Measurements from ENCODE around the gene AURKB. TPM values are rescaled to one million over a fixed set of nuclear protein-coding genes. Genes with fewer than 3 reads are reported as not detected.

AURKB gene
- total and polyA plus RNA-seq, 10 of the 15 experiments (the other 5 are each of a cell fraction or from before 2014, with no cell fraction given), result 52.7 to 209 (median 128) TPM

DNA sequence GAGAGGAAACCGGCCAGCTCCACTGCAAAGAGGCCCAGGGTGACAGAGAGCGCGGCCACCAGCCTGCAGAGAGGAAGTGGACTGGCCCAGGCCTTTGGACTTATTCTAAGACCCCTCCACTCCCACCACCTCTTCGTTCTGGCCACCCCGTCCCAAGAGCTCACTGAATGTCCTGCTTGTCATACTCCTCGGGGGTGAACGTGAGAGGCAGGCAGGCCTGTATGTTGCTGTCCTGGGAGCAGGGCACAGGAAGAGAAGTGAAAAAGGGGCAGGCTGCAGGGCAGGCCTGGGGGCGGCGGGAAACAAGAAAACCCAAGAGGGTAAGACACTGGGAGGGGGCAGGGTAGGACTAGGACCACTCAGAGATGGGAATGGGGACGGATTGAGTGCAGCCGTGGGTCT is 34.6 kb downstream of the AURKB start:
- Histone ChIP-seq H3K27ac (ENCODE audit: control insufficient read depth, insufficient read depth) (peak overlapping the region; percentile 61), H4K20me1 (ENCODE audit: control insufficient read depth, insufficient read depth) (no peaks in the 10 kb centered on the region), H3K9ac (ENCODE audit: control insufficient read depth, insufficient read depth, low read length) (peak overlapping the region; percentile 67), H3K4me2 (ENCODE audit: control insufficient read depth, insufficient read depth) (peak overlapping the region; percentile 70), H3K9me3 (replicated peaks; ENCODE audit: control insufficient read depth, insufficient read depth, low read length) (no peaks in the 10 kb centered on the region), H3K36me3 (ENCODE audit: control insufficient read depth in 2 of 2, insufficient read depth in 2 of 2, low read length in 1 of 2) (no peaks in the 10 kb centered on the region), H3K4me3 (peak overlapping the region; percentile 93), H2AFZ (ENCODE audit: control insufficient read depth, low read depth, low read length) (peak overlapping the region; percentile 83), H3K79me2 (ENCODE audit: control insufficient read depth, insufficient read depth, low read length) (peaks cover 3% of the 10 kb centered on the region; the same call in 1 of the 2 replicates), H3K27me3 (replicated peaks in 1 of 2; ENCODE audit: control insufficient read depth in 2 of 2, insufficient read depth in 2 of 2, low read length in 1 of 2) (no peaks in the 10 kb centered on the region), H3K4me1 (ENCODE audit: control insufficient read depth, insufficient read depth, low read length) (peaks cover 14% of the 10 kb centered on the region)
- DNase-seq (ENCODE audit: low read depth, low spot score) (no peak), ATAC-seq (peak; percentile 5), FAIRE-seq (no peak)
- ChIA-PET POLR2A (interaction anchor here (0.6 to 2.8 kb wide), 6 partner anchors 11 to 1830 kb away, joined by 3 to 26 read pairs (median 4); no protein-coding TSS in a partner anchor), RAD21 (ENCODE audit: unreplicated experiment) (interaction anchor here (1.0 to 2.5 kb wide), 2 partner anchors 10 to 12 kb away, joined by 5 to 13 read pairs; no protein-coding TSS in a partner anchor), CTCF (interaction anchor here (0.6 to 1.7 kb wide), 3 partner anchors 12 to 84 kb away, joined by 3 to 4 read pairs (median 3); no protein-coding TSS in a partner anchor), SMC1A (ENCODE audit: uncharacterized antibody, unreplicated experiment) (interaction anchor here (1.1 kb wide), 1 partner anchor 119 kb away, joined by 3 read pairs; the partner anchor contains the start of gene SLC25A35)
- in situ Hi-C loops (cut with MboI), result no loop called here
- no TSS peak for BruUV-seq (replicated peaks)
- intact Hi-C loops (cut with micrococcal nuclease; ENCODE audit: unreplicated experiment), result no loop called here
- 0% methylated on average over 11 of the region's 11 CpGs for WGBS (ENCODE audit: insufficient coverage, insufficient replicate concordance, low lambda C conversion rate, missing lambda C conversion rate)
- TF ChIP-seq BCL11A (IDR thresholded peaks at IDR 0.05; ENCODE audit: low read depth, low read length), result no peak
- no peak for TF ChIP-seq KDM1A (IDR thresholded peaks at IDR 0.05; ENCODE audit: borderline replicate concordance)
- TF ChIP-seq POLR2AphosphoS5 (IDR thresholded peaks at IDR 0.05; ENCODE audit: low read length), result no peak
- peak; percentile 83; the same call in 1 of the 2 replicates for TF ChIP-seq NBN (IDR thresholded peaks at IDR 0.05)
- TF ChIP-seq BRCA1 (IDR thresholded peaks at IDR 0.05; ENCODE audit: low read depth, low read length), result no peak
- 0 out of 4 replicates have a peak, but pooled peaks have one; percentile 10 to 15 for TF ChIP-seq BHLHE40 (IDR thresholded peaks at IDR 0.05; ENCODE audit: borderline replicate concordance in 1 of 2, low read depth in 2 of 2, low read length in 1 of 2)
- no peak for TF ChIP-seq PAX5 (IDR thresholded peaks at IDR 0.05; ENCODE audit: borderline replicate concordance, low read depth, low read length)
- TF ChIP-seq CEBPB (IDR thresholded peaks at IDR 0.05; ENCODE audit: borderline replicate concordance in 1 of 2, low read depth in 2 of 2, low read length in 2 of 2), result no peak
- no peak for TF ChIP-seq TCF12 (IDR thresholded peaks at IDR 0.05; ENCODE audit: low read depth, low read length)
- TF ChIP-seq ATF7 (IDR thresholded peaks at IDR 0.05; ENCODE audit: low read depth), result peak; percentile 22; the same call in 1 of the 2 replicates
- TF ChIP-seq CHD2 (IDR thresholded peaks at IDR 0.05; ENCODE audit: borderline replicate concordance, low read depth, low read length), result no peak
- TF ChIP-seq, protein P1, sequence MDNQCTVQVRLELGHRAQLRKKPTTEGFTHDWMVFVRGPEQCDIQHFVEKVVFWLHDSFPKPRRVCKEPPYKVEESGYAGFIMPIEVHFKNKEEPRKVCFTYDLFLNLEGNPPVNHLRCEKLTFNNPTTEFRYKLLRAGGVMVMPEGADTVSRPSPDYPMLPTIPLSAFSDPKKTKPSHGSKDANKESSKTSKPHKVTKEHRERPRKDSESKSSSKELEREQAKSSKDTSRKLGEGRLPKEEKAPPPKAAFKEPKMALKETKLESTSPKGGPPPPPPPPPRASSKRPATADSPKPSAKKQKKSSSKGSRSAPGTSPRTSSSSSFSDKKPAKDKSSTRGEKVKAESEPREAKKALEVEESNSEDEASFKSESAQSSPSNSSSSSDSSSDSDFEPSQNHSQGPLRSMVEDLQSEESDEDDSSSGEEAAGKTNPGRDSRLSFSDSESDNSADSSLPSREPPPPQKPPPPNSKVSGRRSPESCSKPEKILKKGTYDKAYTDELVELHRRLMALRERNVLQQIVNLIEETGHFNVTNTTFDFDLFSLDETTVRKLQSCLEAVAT (IDR thresholded peaks at IDR 0.05), result 0 out of 2 replicates have a peak, but pooled peaks have one; percentile 42
- TF ChIP-seq SPI1 (IDR thresholded peaks at IDR 0.05; ENCODE audit: borderline replicate concordance, insufficient read depth, low read depth, low read length), result peak; percentile 61
- TF ChIP-seq, protein P2, sequence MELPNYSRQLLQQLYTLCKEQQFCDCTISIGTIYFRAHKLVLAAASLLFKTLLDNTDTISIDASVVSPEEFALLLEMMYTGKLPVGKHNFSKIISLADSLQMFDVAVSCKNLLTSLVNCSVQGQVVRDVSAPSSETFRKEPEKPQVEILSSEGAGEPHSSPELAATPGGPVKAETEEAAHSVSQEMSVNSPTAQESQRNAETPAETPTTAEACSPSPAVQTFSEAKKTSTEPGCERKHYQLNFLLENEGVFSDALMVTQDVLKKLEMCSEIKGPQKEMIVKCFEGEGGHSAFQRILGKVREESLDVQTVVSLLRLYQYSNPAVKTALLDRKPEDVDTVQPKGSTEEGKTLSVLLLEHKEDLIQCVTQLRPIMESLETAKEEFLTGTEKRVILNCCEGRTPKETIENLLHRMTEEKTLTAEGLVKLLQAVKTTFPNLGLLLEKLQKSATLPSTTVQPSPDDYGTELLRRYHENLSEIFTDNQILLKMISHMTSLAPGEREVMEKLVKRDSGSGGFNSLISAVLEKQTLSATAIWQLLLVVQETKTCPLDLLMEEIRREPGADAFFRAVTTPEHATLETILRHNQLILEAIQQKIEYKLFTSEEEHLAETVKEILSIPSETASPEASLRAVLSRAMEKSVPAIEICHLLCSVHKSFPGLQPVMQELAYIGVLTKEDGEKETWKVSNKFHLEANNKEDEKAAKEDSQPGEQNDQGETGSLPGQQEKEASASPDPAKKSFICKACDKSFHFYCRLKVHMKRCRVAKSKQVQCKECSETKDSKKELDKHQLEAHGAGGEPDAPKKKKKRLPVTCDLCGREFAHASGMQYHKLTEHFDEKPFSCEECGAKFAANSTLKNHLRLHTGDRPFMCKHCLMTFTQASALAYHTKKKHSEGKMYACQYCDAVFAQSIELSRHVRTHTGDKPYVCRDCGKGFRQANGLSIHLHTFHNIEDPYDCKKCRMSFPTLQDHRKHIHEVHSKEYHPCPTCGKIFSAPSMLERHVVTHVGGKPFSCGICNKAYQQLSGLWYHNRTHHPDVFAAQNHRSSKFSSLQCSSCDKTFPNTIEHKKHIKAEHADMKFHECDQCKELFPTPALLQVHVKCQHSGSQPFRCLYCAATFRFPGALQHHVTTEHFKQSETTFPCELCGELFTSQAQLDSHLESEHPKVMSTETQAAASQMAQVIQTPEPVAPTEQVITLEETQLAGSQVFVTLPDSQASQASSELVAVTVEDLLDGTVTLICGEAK (IDR thresholded peaks at IDR 0.05; ENCODE audit: borderline replicate concordance), result no peak
- no peak for TF ChIP-seq WRNIP1 (IDR thresholded peaks at IDR 0.05; ENCODE audit: borderline replicate concordance, low read depth, low read length)
- no peak for TF ChIP-seq CREB1 (IDR thresholded peaks at IDR 0.05; ENCODE audit: low read depth)
- no peak for TF ChIP-seq NFXL1 (IDR thresholded peaks at IDR 0.05; ENCODE audit: borderline replicate concordance)
- no peak for TF ChIP-seq MXI1 (IDR thresholded peaks at IDR 0.05; ENCODE audit: low read depth, low read length)
- TF ChIP-seq ZNF274 (IDR thresholded peaks at IDR 0.05; ENCODE audit: insufficient read depth, insufficient read length), result no peak
- TF ChIP-seq CHD1 (IDR thresholded peaks at IDR 0.05; ENCODE audit: low read depth, low read length), result no peak

Measured in GM12878 (cell line).